Endothelial cell of umbilical vein (primary cell): Measurements from ENCODE around the gene PHLDB2. TPM values are rescaled to one million over a fixed set of nuclear protein-coding genes. Genes with fewer than 3 reads are reported as not detected.

Experiments used
- BruUV-seq: library from RNA; stranded (reverse); fragments of 400-500 nt; replicated peaks from 2 replicates; lab custom pipeline; 2021; lab: Mats Ljungman, UMichigan
- CTCF ChIA-PET: fragments of 300-600, 350-600 bp; sonication (Branson Sonifier 250); formaldehyde crosslinking; loops from one replicate; lab custom pipeline; 2021; ENCODE audit warnings: antibody characterized with exemption, inconsistent platforms; lab: Charles Lee
- POLR2A ChIA-PET: fragments of 300-600, 350-600 bp; sonication (Branson Sonifier 250); formaldehyde crosslinking; loops from one replicate; lab custom pipeline; 2021; ENCODE audit warnings: antibody characterized with exemption, inconsistent platforms; lab: Charles Lee
- DNase-seq: peaks from one replicate; pipeline ENCODE4 v3.0.0-alpha.2; 2011; ENCODE audit warnings: low read depth, low spot score
- FAIRE-seq: peaks from 2 replicates; lab custom pipeline; 2011; peaks lifted over from hg19 to GRCh38; lab: Jason Lieb, UNC
- H2AFZ ChIP-seq: 2 replicates; pipeline ENCODE4 v1.6.0; 2012; ENCODE audit warnings: low read depth, low read length, control low read depth, inconsistent platforms
- H3K27ac ChIP-seq: 2 replicates; pipeline ENCODE4 v1.5.1; 2011; ENCODE audit warnings: low read depth, mild to moderate bottlenecking, control low read depth, low read length, moderate library complexity; ENCODE audit not compliant: insufficient read depth
- H3K27me3 ChIP-seq, 2 experiments: 2 replicates each; pipeline versions ENCODE4 v1.6.0 to v1.6.1; 2011; ENCODE audit warnings: low read length in 2 of 2, mixed read lengths in 1 of 2; ENCODE audit not compliant: control insufficient read depth in 2 of 2, insufficient read depth in 2 of 2
- H3K36me3 ChIP-seq, 2 experiments: 2 replicates in 1 of 2; 3 replicates in 1 of 2; pipeline ENCODE4 v1.5.1; 2011; ENCODE audit warnings: low read length in 2 of 2, mild to moderate bottlenecking in 1 of 2, moderate library complexity in 1 of 2; ENCODE audit not compliant: control insufficient read depth in 2 of 2, insufficient read depth in 2 of 2; ENCODE audit errors: extremely low read depth in 1 of 2
- H3K4me1 ChIP-seq: 3 replicates; pipeline ENCODE4 v1.5.1; 2011; ENCODE audit warnings: mild to moderate bottlenecking, low read length; ENCODE audit not compliant: control insufficient read depth, insufficient read depth; ENCODE audit errors: extremely low read depth
- H3K4me2 ChIP-seq: 2 replicates; pipeline ENCODE4 v1.6.1; 2011; ENCODE audit warnings: low read length, control low read depth, mixed read lengths; ENCODE audit not compliant: insufficient read depth
- H3K4me3 ChIP-seq, 3 experiments: fragments of 200-600 bp in 1 of 3; sonication (generic), shearing (Covaris generic) in 1 of 3; replicated peaks in 1 of 3; 2 replicates each; pipeline ENCODE4 v1.5.1; 2011 to 2016; ENCODE audit warnings: control low read depth in 3 of 3, low read length in 3 of 3, mild to moderate bottlenecking in 2 of 3, inconsistent platforms in 1 of 3, low read depth in 1 of 3, moderate library complexity in 1 of 3; ENCODE audit not compliant: insufficient read depth in 1 of 3
- H3K79me2 ChIP-seq: 2 replicates; pipeline ENCODE4 v1.6.0; 2012; ENCODE audit warnings: low read length, inconsistent platforms; ENCODE audit not compliant: control insufficient read depth, insufficient read depth
- H3K9ac ChIP-seq: replicated peaks from 2 replicates; pipeline ENCODE3; 2011; ENCODE audit warnings: low read length, control low read depth; ENCODE audit not compliant: insufficient read depth; ENCODE audit errors: extremely low read depth
- H3K9me1 ChIP-seq: replicated peaks from 3 replicates; pipeline ENCODE4 v1.6.0; 2011; ENCODE audit warnings: mild to moderate bottlenecking, low read length; ENCODE audit not compliant: control insufficient read depth, insufficient read depth; ENCODE audit errors: extremely low read depth
- H3K9me3 ChIP-seq: replicated peaks from 2 replicates; pipeline ENCODE4 v1.5.1; 2012; ENCODE audit warnings: low read length, inconsistent platforms; ENCODE audit not compliant: control insufficient read depth, insufficient read depth
- H4K20me1 ChIP-seq: replicated peaks from 2 replicates; pipeline ENCODE3; 2011; ENCODE audit warnings: mild to moderate bottlenecking, low read length; ENCODE audit not compliant: control insufficient read depth, insufficient read depth; ENCODE audit errors: extremely low read depth
- CTCF ChIP-seq, 2 donors: IDR thresholded peaks; 1 replicate in 1 of 2; 2 replicates in 1 of 2; pipeline ENCODE4 v1.5.1; 2011; ENCODE audit warnings: low read length in 2 of 2, mild to moderate bottlenecking in 2 of 2, moderate library complexity in 2 of 2, control low read depth in 1 of 2, inconsistent platforms in 1 of 2, low read depth in 1 of 2; ENCODE audit not compliant: insufficient read depth in 1 of 2; ENCODE audit errors: extremely low read depth in 1 of 2
- EZH2 ChIP-seq: IDR thresholded peaks from 2 replicates; pipeline ENCODE4 v1.6.1; 2012; ENCODE audit warnings: borderline replicate concordance, low read depth, mild to moderate bottlenecking, moderate library complexity, low read length, inconsistent platforms; ENCODE audit not compliant: severe bottlenecking
- FOS ChIP-seq: IDR thresholded peaks from 2 replicates; pipeline ENCODE4 v1.6.1; 2011; ENCODE audit warnings: mild to moderate bottlenecking, low read length, moderate library complexity, borderline replicate concordance; ENCODE audit not compliant: insufficient read depth
- GATA2 ChIP-seq: IDR thresholded peaks from 2 replicates; pipeline ENCODE4 v1.7.0; 2011; ENCODE audit warnings: low read depth, mild to moderate bottlenecking, moderate library complexity, mixed read lengths, low read length; ENCODE audit not compliant: insufficient read length, insufficient read depth
- JUN ChIP-seq: IDR thresholded peaks from 2 replicates; pipeline ENCODE4 v1.6.1; 2011; ENCODE audit warnings: borderline replicate concordance, low read depth; ENCODE audit not compliant: insufficient read length, insufficient read depth
- MAX ChIP-seq: IDR thresholded peaks from 2 replicates; pipeline ENCODE4 v1.6.1; 2011; ENCODE audit not compliant: insufficient read depth, insufficient read length
- MYC ChIP-seq: IDR thresholded peaks from one replicate; pipeline ENCODE4 v1.6.1; 2011; ENCODE audit warnings: mild to moderate bottlenecking, low read depth, low read length
- POLR2A ChIP-seq: IDR thresholded peaks from 2 replicates; pipeline ENCODE4 v1.6.1; 2012; ENCODE audit warnings: low read depth, mild to moderate bottlenecking, control low read depth, low read length
- POLR2AphosphoS5 ChIP-seq: IDR thresholded peaks from 2 replicates; pipeline ENCODE4 v1.6.1; 2012; ENCODE audit warnings: low read depth, mild to moderate bottlenecking, control low read depth, low read length, moderate library complexity; ENCODE audit not compliant: insufficient read depth
- dilution Hi-C: fragments of 300-500 bp; cut with MboI; formaldehyde crosslinking; loops from one replicate; pipeline ENCODE4 v1.15.0; 2019; ENCODE audit warnings: low sequenced_read_pairs; ENCODE audit not compliant: extremely low pct_ligation_motif_present
- intact Hi-C: fragments of 100-400 bp; cut with micrococcal nuclease; formaldehyde crosslinking; loops from one replicate; pipeline ENCODE4 v1.10.0; 2022
- polyA plus RNA-seq, 4 experiments: library from polyadenylated mRNA; depleted of rRNA in 3 of 4; stranded (reverse) in 3 of 4; unstranded in 1 of 4; fragments of >200 nt; gene quantifications; 2 replicates each; pipeline versions ENCODE4 v1.2.1 to v1.2.3, GENCODE V29; 2011 to 2012; ENCODE audit warnings: missing spikeins in 1 of 4
- total RNA-seq: library from RNA; stranded (reverse); gene quantifications from 2 replicates; pipeline ENCODE4 v1.2.3, GENCODE V29; 2021

PHLDB2 gene
- total and polyA plus RNA-seq, 2 donors (not counting 3 experiments of a cell fraction or from before 2014, with no cell fraction given), result 22.4 to 104 TPM

- dilution Hi-C loops (no loop called here), intact Hi-C loops (no loop called here)
- Histone ChIP-seq H3K36me3 (peaks cover 13 to 20% of the 10 kb centered on the region in 2 experiments), H3K4me1 (peaks cover 16% of the 10 kb centered on the region), H3K9me3 (no peaks in the 10 kb centered on the region), H3K4me2 (no peak overlapping the region), H3K27me3 (no peaks in the 10 kb centered on the region), H3K9ac (no peak overlapping the region), H3K4me3 (no peak overlapping the region), H3K27ac (no peak overlapping the region), H2AFZ (no peak overlapping the region), H4K20me1 (no peaks in the 10 kb centered on the region), H3K79me2 (no peaks in the 10 kb centered on the region), H3K9me1 (no peaks in the 10 kb centered on the region)
- no TSS peak for BruUV-seq
- CTCF ChIA-PET, result interaction anchor here (0.6 to 7.9 kb wide), 5 partner anchors 8 to 252 kb away, joined by 3 to 239 read pairs (median 45); no protein-coding TSS in a partner anchor
- TF ChIP-seq FOS (no peak), POLR2AphosphoS5 (no peak), POLR2A (no peak), EZH2 (no peak), MAX (no peak), MYC (no peak), JUN (no peak), GATA2 (no peak), CTCF (IDR thresholded peaks at IDR 0.05; ENCODE audit: extremely low read depth in 1 of 2, insufficient read depth in 1 of 2, low read depth in 1 of 2, low read length in 2 of 2) (no peak)
- FAIRE-seq, result no peak
- no peak for DNase-seq
- POLR2A ChIA-PET, result no interaction called here
Measured at GRCh38 chr3:111970376-111970775, 111.3 kb downstream of the PHLDB2 start.
